Measurements from ENCODE around the gene GRIP1. TPM values are rescaled to one million over a fixed set of nuclear protein-coding genes. Genes with fewer than 3 reads are reported as not detected.

The GRIP1 gene
- total RNA-seq, 1 donor from 2014 or later, result 4.2 TPM

GRCh38 chr12:66620688-66621087 is 58.2 kb downstream of the GRIP1 start:
- no peak for DNase-seq (ENCODE audit: extremely low spot score in 2 of 2)
- H3K4me3 ChIP-seq, result no peak overlapping the region
- no peak for TF ChIP-seq POLR2AphosphoS5 (IDR thresholded peaks at IDR 0.05; ENCODE audit: insufficient read depth in 1 of 2, low read depth in 1 of 2)
- TF ChIP-seq POLR2A (IDR thresholded peaks at IDR 0.05), result no peak
- TF ChIP-seq, protein P1, sequence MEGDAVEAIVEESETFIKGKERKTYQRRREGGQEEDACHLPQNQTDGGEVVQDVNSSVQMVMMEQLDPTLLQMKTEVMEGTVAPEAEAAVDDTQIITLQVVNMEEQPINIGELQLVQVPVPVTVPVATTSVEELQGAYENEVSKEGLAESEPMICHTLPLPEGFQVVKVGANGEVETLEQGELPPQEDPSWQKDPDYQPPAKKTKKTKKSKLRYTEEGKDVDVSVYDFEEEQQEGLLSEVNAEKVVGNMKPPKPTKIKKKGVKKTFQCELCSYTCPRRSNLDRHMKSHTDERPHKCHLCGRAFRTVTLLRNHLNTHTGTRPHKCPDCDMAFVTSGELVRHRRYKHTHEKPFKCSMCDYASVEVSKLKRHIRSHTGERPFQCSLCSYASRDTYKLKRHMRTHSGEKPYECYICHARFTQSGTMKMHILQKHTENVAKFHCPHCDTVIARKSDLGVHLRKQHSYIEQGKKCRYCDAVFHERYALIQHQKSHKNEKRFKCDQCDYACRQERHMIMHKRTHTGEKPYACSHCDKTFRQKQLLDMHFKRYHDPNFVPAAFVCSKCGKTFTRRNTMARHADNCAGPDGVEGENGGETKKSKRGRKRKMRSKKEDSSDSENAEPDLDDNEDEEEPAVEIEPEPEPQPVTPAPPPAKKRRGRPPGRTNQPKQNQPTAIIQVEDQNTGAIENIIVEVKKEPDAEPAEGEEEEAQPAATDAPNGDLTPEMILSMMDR (IDR thresholded peaks at IDR 0.05), result no peak
- intact Hi-C loops (cut with DNase I), result no loop called here
- no peak overlapping the region for H3K27ac ChIP-seq
- no peaks in the 10 kb centered on the region for H3K9me3 ChIP-seq
- H3K36me3 ChIP-seq, result no peaks in the 10 kb centered on the region
- H3K4me1 ChIP-seq, result no peaks in the 10 kb centered on the region
- H3K27me3 ChIP-seq, result no peaks in the 10 kb centered on the region

- H3K36me3 ChIP-seq, result no peaks in the 10 kb centered on the region
- no peaks in the 10 kb centered on the region for H3K4me1 ChIP-seq
- no peak overlapping the region for H3K27ac ChIP-seq
- TF ChIP-seq POLR2AphosphoS5 (IDR thresholded peaks at IDR 0.05; ENCODE audit: insufficient read depth in 1 of 2, low read depth in 1 of 2) (no peak), POLR2A (IDR thresholded peaks at IDR 0.05) (no peak)
- TF ChIP-seq, protein P1 (IDR thresholded peaks at IDR 0.05), result no peak
- DNase-seq (ENCODE audit: extremely low spot score in 2 of 2), result no peak
- no peaks in the 10 kb centered on the region for H3K27me3 ChIP-seq
- H3K9me3 ChIP-seq, result no peaks in the 10 kb centered on the region
- H3K4me3 ChIP-seq, result no peak overlapping the region
- intact Hi-C loops (cut with DNase I), result no loop called here
These were observed 58.9 kb downstream of the GRIP1 start for GRCh38 chr12:66620026-66620425.

- Histone ChIP-seq H3K4me3 (no peak overlapping the region), H3K4me1 (no peaks in the 10 kb centered on the region), H3K27ac (no peak overlapping the region), H3K9me3 (no peaks in the 10 kb centered on the region), H3K27me3 (no peaks in the 10 kb centered on the region), H3K36me3 (no peaks in the 10 kb centered on the region)
- TF ChIP-seq, protein P1 (IDR thresholded peaks at IDR 0.05), result no peak
- TF ChIP-seq POLR2A (IDR thresholded peaks at IDR 0.05) (no peak), POLR2AphosphoS5 (IDR thresholded peaks at IDR 0.05; ENCODE audit: insufficient read depth in 1 of 2, low read depth in 1 of 2) (no peak)
- no peak for DNase-seq (ENCODE audit: extremely low spot score in 2 of 2)
- intact Hi-C loops (cut with DNase I), result no loop called here
These were observed 60.9 kb downstream of the GRIP1 start for GRCh38 chr12:66617991-66618390.

DNA sequence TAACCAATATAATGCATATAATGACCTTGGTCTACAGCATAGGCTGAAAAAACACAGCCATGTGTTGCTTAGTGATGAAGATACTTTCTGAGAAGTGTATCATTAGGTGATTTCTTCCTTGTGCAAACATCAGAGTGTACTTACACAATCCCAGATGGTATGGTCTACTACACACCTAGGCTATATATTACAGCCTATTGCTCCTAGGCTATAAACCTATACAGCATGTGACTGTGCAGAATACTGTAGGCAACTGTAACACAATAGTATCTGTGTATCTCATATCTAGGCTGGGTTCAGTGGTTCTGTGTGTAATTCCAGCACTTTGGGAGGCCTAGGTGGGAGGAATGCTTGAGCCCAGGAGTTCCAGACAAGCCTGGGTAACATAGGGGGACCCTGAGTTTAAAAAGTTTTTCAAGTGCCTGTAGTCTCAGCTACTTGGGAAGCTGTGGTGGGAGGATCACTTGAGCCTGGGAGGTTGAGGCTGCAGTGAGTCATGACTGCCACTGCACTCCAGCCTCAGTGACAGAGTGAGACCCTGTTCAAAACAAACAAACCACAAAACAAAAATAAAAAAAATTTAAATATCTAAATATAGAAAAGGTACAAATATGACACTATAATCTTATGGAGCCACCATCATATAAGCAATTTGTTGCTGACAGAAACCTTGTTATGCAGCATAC is 66.6 kb downstream of the GRIP1 start:
- no peaks in the 10 kb centered on the region for H3K27me3 ChIP-seq
- TF ChIP-seq POLR2A (IDR thresholded peaks at IDR 0.05) (no peak), POLR2AphosphoS5 (IDR thresholded peaks at IDR 0.05; ENCODE audit: insufficient read depth in 1 of 2, low read depth in 1 of 2) (no peak)
- TF ChIP-seq, protein P1 (IDR thresholded peaks at IDR 0.05), result no peak

GRCh38 chr12:66607147-66607546 is 71.7 kb downstream of the GRIP1 start:
- intact Hi-C loops (cut with DNase I), result no loop called here
- Histone ChIP-seq H3K27ac (no peak overlapping the region), H3K4me3 (no peak overlapping the region), H3K27me3 (no peaks in the 10 kb centered on the region), H3K9me3 (no peaks in the 10 kb centered on the region), H3K4me1 (no peaks in the 10 kb centered on the region), H3K36me3 (no peaks in the 10 kb centered on the region)
- DNase-seq (ENCODE audit: extremely low spot score in 2 of 2), result no peak
- TF ChIP-seq POLR2AphosphoS5 (IDR thresholded peaks at IDR 0.05; ENCODE audit: insufficient read depth in 1 of 2, low read depth in 1 of 2) (no peak), POLR2A (IDR thresholded peaks at IDR 0.05) (no peak)
- TF ChIP-seq, protein P1 (IDR thresholded peaks at IDR 0.05), result no peak

More for the DNA sequence above, 66.6 kb downstream of the GRIP1 start:
- Histone ChIP-seq H3K36me3 (no peaks in the 10 kb centered on the region), H3K27ac (no peak overlapping the region), H3K9me3 (no peaks in the 10 kb centered on the region), H3K4me3 (no peak overlapping the region), H3K4me1 (no peaks in the 10 kb centered on the region)
- DNase-seq (ENCODE audit: extremely low spot score in 2 of 2), result no peak
- intact Hi-C loops (cut with DNase I), result no loop called here

All from vagina (tissue), 2 donors.